H1 (cell line): ENCODE data around the gene ZNF397. TPM values are rescaled to one million over a fixed set of nuclear protein-coding genes. Genes with fewer than 3 reads are reported as not detected.
A peak's percentile ranks its signal among the peaks of the same experiment; 100 is the strongest.

Experiments
- CTCF ChIA-PET: fragments of 300-600 bp; sonication (Branson Sonifier 250); formaldehyde crosslinking; loops from one replicate; lab custom pipeline; 2021; ENCODE audit not compliant: partially characterized antibody; lab: Charles Lee
- POLR2A ChIA-PET: fragments of 300-600 bp; sonication (Branson Sonifier 250); formaldehyde crosslinking; loops from one replicate; lab custom pipeline; 2021; ENCODE audit warnings: inconsistent platforms; ENCODE audit not compliant: partially characterized antibody; lab: Charles Lee
- DNase-seq, 2 experiments: peaks; one replicate each; pipeline versions ENCODE4 v3.0.0 to v3.0.0-alpha.2; 2010 to 2022; ENCODE audit warnings: low spot score in 2 of 2, low read depth in 1 of 2, mixed read lengths in 1 of 2
- FAIRE-seq: peaks from 2 replicates; lab custom pipeline; 2011; peaks lifted over from hg19 to GRCh38; lab: Jason Lieb, UNC
- H2AFZ ChIP-seq: 2 replicates; pipeline ENCODE4 v1.8.1; 2012; ENCODE audit warnings: low read length, inconsistent platforms
- H2AK5ac ChIP-seq: 2 replicates; pipeline ENCODE4 v1.6.1; 2013; ENCODE audit warnings: low read depth, low read length
- H2BK120ac ChIP-seq: replicated peaks from 2 replicates; pipeline ENCODE3; 2013; ENCODE audit warnings: low read depth, low read length, inconsistent platforms
- H2BK12ac ChIP-seq: 2 replicates; pipeline ENCODE4 v1.6.1; 2013; ENCODE audit warnings: low read depth, low read length
- H2BK15ac ChIP-seq: 2 replicates; pipeline ENCODE4 v1.6.1; 2013; ENCODE audit warnings: low read length
- H2BK20ac ChIP-seq: 2 replicates; pipeline ENCODE4 v1.6.1; 2013; ENCODE audit warnings: low read length
- H2BK5ac ChIP-seq: 2 replicates; pipeline ENCODE4 v1.6.1; 2013; ENCODE audit warnings: low read depth, low read length
- H3K14ac ChIP-seq: 2 replicates; pipeline ENCODE4 v1.6.1; 2013; ENCODE audit warnings: inconsistent platforms; ENCODE audit not compliant: insufficient read length
- H3K18ac ChIP-seq: 2 replicates; pipeline ENCODE4 v1.6.1; 2013; ENCODE audit warnings: low read length; ENCODE audit errors: extremely low read depth
- H3K23ac ChIP-seq: 2 replicates; pipeline ENCODE4 v1.6.1; 2013; ENCODE audit warnings: inconsistent platforms; ENCODE audit not compliant: insufficient read length
- H3K23me2 ChIP-seq: 2 replicates; pipeline ENCODE4 v1.6.1; 2013; ENCODE audit warnings: low read depth, low read length
- H3K27ac ChIP-seq: 2 replicates; pipeline ENCODE4 v1.6.1; 2011; ENCODE audit warnings: low read depth, low read length, inconsistent platforms
- H3K27me3 ChIP-seq, 4 experiments: replicated peaks in 1 of 4; 1 replicate in 1 of 4; 2 replicates in 3 of 4; pipeline versions ENCODE4 v1.6.1 to v1.8.1; 2011 to 2013; ENCODE audit warnings: low read length in 3 of 4, mild to moderate bottlenecking in 3 of 4, inconsistent platforms in 2 of 4, mixed read lengths in 2 of 4, moderate library complexity in 1 of 4; ENCODE audit not compliant: control insufficient read depth in 3 of 4, insufficient read depth in 3 of 4; ENCODE audit errors: extremely low read depth in 1 of 4
- H3K36me3 ChIP-seq, 4 experiments: 2 replicates each; pipeline versions ENCODE4 v1.6.1 to v1.8.1; 2011 to 2013; ENCODE audit warnings: mild to moderate bottlenecking in 4 of 4, low read length in 3 of 4, moderate library complexity in 2 of 4, control low read depth in 1 of 4, inconsistent platforms in 1 of 4; ENCODE audit not compliant: insufficient read depth in 4 of 4, control insufficient read depth in 2 of 4
- H3K4ac ChIP-seq: replicated peaks from 2 replicates; pipeline ENCODE3; 2013; ENCODE audit warnings: low read length, low read depth, mixed read lengths, inconsistent platforms; ENCODE audit not compliant: insufficient read length
- H3K4me1 ChIP-seq, 4 experiments: replicated peaks in 1 of 4; 1 replicate in 1 of 4; 2 replicates in 3 of 4; pipeline versions ENCODE4 v1.6.1 to v1.8.1; 2011 to 2013; ENCODE audit warnings: low read length in 3 of 4, inconsistent platforms in 2 of 4, mixed read lengths in 1 of 4; ENCODE audit not compliant: insufficient read depth in 4 of 4, control insufficient read depth in 3 of 4
- H3K4me2 ChIP-seq, 2 experiments: 2 replicates each; pipeline versions ENCODE4 v1.6.1 to v1.8.1; 2011 to 2013; ENCODE audit warnings: low read depth in 2 of 2, low read length in 2 of 2, control low read depth in 1 of 2, inconsistent platforms in 1 of 2, mild to moderate bottlenecking in 1 of 2; ENCODE audit not compliant: insufficient read depth in 1 of 2
- H3K4me3 ChIP-seq, 4 experiments: fragments of 200-600, 300-600 bp in 1 of 4; sonication (generic), shearing (Covaris generic), sonication (Bioruptor Twin) in 1 of 4; 2 replicates each; pipeline versions ENCODE4 v1.5.1 to v1.8.1; 2011 to 2016; ENCODE audit warnings: low read length in 4 of 4, low read depth in 3 of 4, control low read depth in 2 of 4, inconsistent platforms in 2 of 4, mild to moderate bottlenecking in 2 of 4, mixed read lengths in 1 of 4, moderate library complexity in 1 of 4; ENCODE audit not compliant: insufficient read depth in 2 of 4; ENCODE audit errors: extremely low read depth in 1 of 4
- H3K56ac ChIP-seq: replicated peaks from 2 replicates; pipeline ENCODE3; 2013; ENCODE audit warnings: low read depth, mild to moderate bottlenecking, mixed read lengths, low read length, inconsistent platforms; ENCODE audit not compliant: insufficient read length
- H3K79me1 ChIP-seq: 2 replicates; pipeline ENCODE4 v1.6.1; 2013; ENCODE audit warnings: low read depth, low read length, control low read depth
- H3K79me2 ChIP-seq, 2 experiments: 2 replicates each; pipeline versions ENCODE4 v1.6.1 to v1.8.1; 2012 to 2013; ENCODE audit warnings: low read length in 2 of 2, mild to moderate bottlenecking in 2 of 2, inconsistent platforms in 1 of 2; ENCODE audit not compliant: insufficient read depth in 2 of 2, control insufficient read depth in 1 of 2
- H3K9ac ChIP-seq, 4 experiments: replicated peaks in 1 of 4; 1 replicate in 1 of 4; 2 replicates in 3 of 4; pipeline versions ENCODE4 v1.6.1 to v1.8.1; 2011 to 2013; ENCODE audit warnings: low read depth in 3 of 4, low read length in 3 of 4, control low read depth in 2 of 4, mild to moderate bottlenecking in 2 of 4, moderate library complexity in 2 of 4, inconsistent platforms in 1 of 4; ENCODE audit errors: extremely low read depth in 1 of 4
- H3K9me3 ChIP-seq, 2 experiments: 2 replicates each; pipeline versions ENCODE4 v1.6.1 to v1.8.1; 2012 to 2013; ENCODE audit warnings: mild to moderate bottlenecking in 2 of 2, moderate library complexity in 2 of 2, control low read depth in 1 of 2, inconsistent platforms in 1 of 2, low read depth in 1 of 2, low read length in 1 of 2, mixed read lengths in 1 of 2; ENCODE audit not compliant: insufficient read depth in 2 of 2
- H4K20me1 ChIP-seq, 2 experiments: replicated peaks in 1 of 2; 2 replicates each; pipeline versions ENCODE3 to v1.8.1; 2011 to 2013; ENCODE audit warnings: inconsistent platforms in 2 of 2, low read length in 2 of 2, mild to moderate bottlenecking in 1 of 2; ENCODE audit not compliant: insufficient read depth in 2 of 2, control insufficient read depth in 1 of 2
- H4K5ac ChIP-seq: 2 replicates; pipeline ENCODE4 v1.6.1; 2013; ENCODE audit warnings: low read length, low read depth, mixed read lengths, inconsistent platforms; ENCODE audit not compliant: insufficient read length
- H4K8ac ChIP-seq: 2 replicates; pipeline ENCODE4 v1.8.0; 2013; ENCODE audit warnings: mild to moderate bottlenecking, moderate library complexity, low read length, inconsistent platforms; ENCODE audit not compliant: insufficient read depth; ENCODE audit errors: extremely low read depth
- H4K91ac ChIP-seq: replicated peaks from 2 replicates; pipeline ENCODE3; 2013; ENCODE audit warnings: low read length, mixed read lengths, inconsistent platforms; ENCODE audit not compliant: insufficient read length
- ASH2L ChIP-seq: fragments of 200-600, 300-600 bp; sonication (generic); IDR thresholded peaks from one replicate; pipeline ENCODE4 v1.7.1; 2017; ENCODE audit warnings: low read length
- RAD21 ChIP-seq, 2 experiments: IDR thresholded peaks in 1 of 2; conservative IDR thresholded peaks in 1 of 2; 2 replicates each; pipeline ENCODE4 v1.6.1; 2011; ENCODE audit warnings: low read depth in 2 of 2, low read length in 2 of 2, improper control_type of control experiment in 1 of 2, inconsistent platforms in 1 of 2, mild to moderate bottlenecking in 1 of 2, moderate library complexity in 1 of 2
- SP1 ChIP-seq: IDR thresholded peaks from 2 replicates; pipeline ENCODE4 v1.6.1; 2011; ENCODE audit warnings: low read depth, low read length
- YY1 ChIP-seq: IDR thresholded peaks from 2 replicates; pipeline ENCODE4 v1.6.1; 2011; ENCODE audit warnings: low read depth, mild to moderate bottlenecking, low read length
- WGBS, 2 experiments: shearing (Covaris generic) in 1 of 2; methylation state at CpG; one replicate each; pipeline versions ENCODE4 v1.1.6 to v1.1.7; 2013 to 2015; ENCODE audit warnings: low lambda C conversion rate in 2 of 2, mixed read lengths in 2 of 2, inconsistent platforms in 1 of 2, low coverage in 1 of 2, missing lambda C conversion rate in 1 of 2; ENCODE audit not compliant: insufficient replicate concordance in 2 of 2, insufficient coverage in 1 of 2, insufficient read length in 1 of 2; ENCODE audit errors: extremely low coverage in 1 of 2, missing lambda C conversion rate in 1 of 2; 5-methylcytosine and 5-hydroxymethylcytosine counted together
- polyA plus RNA-seq, 7 experiments: library from polyadenylated mRNA; depleted of rRNA in 3 of 7; stranded (reverse) in 5 of 7; unstranded in 2 of 7; fragments of >200 nt in 5 of 7; fragments of 200-250 nt in 2 of 7; gene quantifications; 1 replicate in 5 of 7; 2 replicates in 1 of 7; 4 replicates in 1 of 7; pipeline versions ENCODE4 v1.2.1 to v1.2.3, GENCODE V29; 2011 to 2013; ENCODE audit warnings: missing spikeins in 2 of 7, mixed read lengths in 2 of 7
- total RNA-seq: library from RNA; stranded (reverse); fragmentation: NEBNext Ultra II Directional; extraction: Animal tissue kit (Norgen Biotek cat#: 25700); gene quantifications from 2 replicates; pipeline ENCODE4 v1.2.1, GENCODE V29; 2021

The ZNF397 gene
- total and polyA plus RNA-seq, 2 of the 8 experiments (the other 6 are each of a cell fraction or from before 2014, with no cell fraction given), result 9.8 to 39.5 TPM

- Histone ChIP-seq H2BK12ac (no peak overlapping the region), H3K79me2 (no peaks in the 10 kb centered on the region), H3K36me3 (no peaks in the 10 kb centered on the region), H2AFZ (peak overlapping the region; percentile 92), H4K8ac (no peak overlapping the region), H2BK20ac (peak overlapping the region; percentile 66; the same call in 1 of the 2 replicates), H2BK120ac (peak overlapping the region; percentile 56), H4K91ac (no peak overlapping the region), H3K18ac (peak overlapping the region; percentile 43; the same call in 1 of the 2 replicates), H3K27ac (no peak overlapping the region), H2BK15ac (peak overlapping the region; percentile 81; the same call in 1 of the 2 replicates), H3K4me2 (peak overlapping the region in 1 of 2 experiments; percentile 17; a peak in 2 of 4 replicates), H3K4me3 (no peak overlapping the region; a peak in 1 of 8 replicates), H3K23me2 (no peaks in the 10 kb centered on the region), H3K14ac (no peak overlapping the region), H4K20me1 (no peaks in the 10 kb centered on the region), H4K5ac (no peak overlapping the region), H3K23ac (no peak overlapping the region), H3K27me3 (no peaks in the 10 kb centered on the region), H3K79me1 (no peaks in the 10 kb centered on the region), H3K9me3 (no peaks in the 10 kb centered on the region), H2BK5ac (no peak overlapping the region), H2AK5ac (no peak overlapping the region), H3K4me1 (peaks cover 0 to 3% (median 2%) of the 10 kb centered on the region in 4 experiments; a peak in 2 of 7 replicates), H3K9ac (peak overlapping the region in 1 of 4 experiments; percentile 61; a peak in 1 of 7 replicates), H3K4ac (no peak overlapping the region), H3K56ac (no peak overlapping the region)
- peak; percentile 92 for FAIRE-seq
- ChIA-PET POLR2A (no interaction called here), CTCF (no interaction called here)
- no peak for DNase-seq
- 71% methylated on average over 1 of the region's 1 CpG; no CpG with 5 or more reads in 1 of the 2 experiments for WGBS, 2 experiments
- TF ChIP-seq SP1 (0 out of 2 replicates have a peak, but pooled peaks have one; percentile 43), ASH2L (peak; percentile 33), YY1 (peak; percentile 49; the same call in 1 of the 2 replicates), RAD21 (IDR thresholded peaks at IDR 0.05 in 1 of 2, conservative IDR thresholded peaks at IDR 0.05 in 1 of 2; ENCODE audit: low read depth in 2 of 2, low read length in 2 of 2) (peak in 1 of 2 experiments; percentile 10; a peak in 1 of 4 replicates)
Measured at GRCh38 chr18:35215026-35215425, 25.8 kb upstream of the ZNF397 start.
